ENCODE measurements around the gene AQP4.

AQP4 gene

GRCh38 chr18:26893996-26894395 lies 28.5 kb upstream of the AQP4 start:
- no peak for TF ChIP-seq CTCF (IDR thresholded peaks at IDR 0.05; ENCODE audit: low read depth, low read length, missing control alignments)
- H3K4me3 ChIP-seq (replicated peaks; ENCODE audit: low read depth, low read length) = no peak overlapping the region

GRCh38 chr18:26888259-26888658 lies 22.8 kb upstream of the AQP4 start:
- no peak for TF ChIP-seq CTCF (IDR thresholded peaks at IDR 0.05; ENCODE audit: low read depth, low read length, missing control alignments)
- H3K4me3 ChIP-seq (replicated peaks; ENCODE audit: low read depth, low read length) = no peak overlapping the region
- no peak for DNase-seq (ENCODE audit: extremely low read depth, low read depth)

More at GRCh38 chr18:26893996-26894395, 28.5 kb upstream of the AQP4 start:
- no peak for DNase-seq (ENCODE audit: extremely low read depth, low read depth)

GRCh38 chr18:26875040-26875654 lies 9.6 kb upstream of the AQP4 start:
- no peak overlapping the region for H3K4me3 ChIP-seq (replicated peaks; ENCODE audit: low read depth, low read length)
- DNase-seq (ENCODE audit: extremely low read depth, low read depth) = no peak
- TF ChIP-seq CTCF (IDR thresholded peaks at IDR 0.05; ENCODE audit: low read depth, low read length, missing control alignments) = no peak

- no peak for DNase-seq (ENCODE audit: extremely low read depth, low read depth)
- no peak for TF ChIP-seq CTCF (IDR thresholded peaks at IDR 0.05; ENCODE audit: low read depth, low read length, missing control alignments)
- H3K4me3 ChIP-seq (replicated peaks; ENCODE audit: low read depth, low read length) = no peak overlapping the region
Observed at GRCh38 chr18:26874283-26874682, 8.8 kb upstream of the AQP4 start.

- no peak for DNase-seq (ENCODE audit: extremely low read depth, low read depth)
- H3K4me3 ChIP-seq (replicated peaks; ENCODE audit: low read depth, low read length) = no peak overlapping the region
- TF ChIP-seq CTCF (IDR thresholded peaks at IDR 0.05; ENCODE audit: low read depth, low read length, missing control alignments) = no peak
Observed at GRCh38 chr18:26869640-26870039, 4.1 kb upstream of the AQP4 start.

- no peak overlapping the region for H3K4me3 ChIP-seq (replicated peaks; ENCODE audit: low read depth, low read length)
- TF ChIP-seq CTCF (IDR thresholded peaks at IDR 0.05; ENCODE audit: low read depth, low read length, missing control alignments) = no peak
- DNase-seq (ENCODE audit: extremely low read depth, low read depth) = no peak
Observed at GRCh38 chr18:26868968-26869586, 3.6 kb upstream of the AQP4 start.
